GM12878 (cell line): ENCODE data around the gene ZSWIM9. TPM values are rescaled to one million over a fixed set of nuclear protein-coding genes. Genes with fewer than 3 reads are reported as not detected.

Experiments used
- ATAC-seq: fragments of 200-7000 bp; cut with Tn5 transposase; 3 replicates; pipeline ENCODE4 v1.9.1; 2020; ENCODE audit warnings: mild to moderate bottlenecking, moderate library complexity
- BruUV-seq: library from RNA; stranded (reverse); fragments of 400-500 nt; replicated peaks from 2 replicates; lab custom pipeline; 2021; lab: Mats Ljungman, UMichigan
- CTCF ChIA-PET: fragments of 300-600 bp; sonication (Branson Sonifier 250); formaldehyde crosslinking; extraction: SDS; loops from one replicate; lab custom pipeline; 2021; ENCODE audit warnings: inconsistent platforms; lab: Yijun Ruan, JAX
- POLR2A ChIA-PET: fragments of 350-600 bp; formaldehyde crosslinking; extraction: SDS; loops from one replicate; lab custom pipeline; 2021; ENCODE audit warnings: inconsistent platforms; lab: Charles Lee
- RAD21 ChIA-PET: fragments of 300-600 bp; sonication (Branson Sonifier 250); formaldehyde crosslinking; loops from one replicate; lab custom pipeline; 2023; ENCODE audit warnings: antibody characterized with exemption; ENCODE audit not compliant: unreplicated experiment; lab: Charles Lee
- SMC1A ChIA-PET: fragments of 300-600 bp; sonication (Branson Sonifier 250); formaldehyde crosslinking; loops from one replicate; lab custom pipeline; 2023; ENCODE audit not compliant: unreplicated experiment, uncharacterized antibody; lab: Charles Lee
- DNase-seq: peaks from one replicate; pipeline ENCODE4 v3.0.0-alpha.2; 2011; ENCODE audit warnings: low read depth, low spot score
- FAIRE-seq: peaks from 3 replicates; lab custom pipeline; 2011; peaks lifted over from hg19 to GRCh38; lab: Jason Lieb, UNC
- H2AFZ ChIP-seq: 2 replicates; pipeline ENCODE4 v1.6.0; 2011; ENCODE audit warnings: low read depth, low read length, control low read depth; ENCODE audit not compliant: control insufficient read depth
- H3K27ac ChIP-seq: 2 replicates; pipeline ENCODE4 v1.5.1; 2011; ENCODE audit warnings: control low read depth; ENCODE audit not compliant: control insufficient read depth, insufficient read depth
- H3K27me3 ChIP-seq, 2 experiments: replicated peaks in 1 of 2; 2 replicates each; pipeline versions ENCODE4 v1.6.0 to v1.6.1; 2011; ENCODE audit warnings: low read length in 1 of 2; ENCODE audit not compliant: control insufficient read depth in 2 of 2, insufficient read depth in 2 of 2
- H3K36me3 ChIP-seq, 2 experiments: 2 replicates each; pipeline ENCODE4 v1.5.1; 2011; ENCODE audit warnings: low read length in 1 of 2; ENCODE audit not compliant: control insufficient read depth in 2 of 2, insufficient read depth in 2 of 2
- H3K4me1 ChIP-seq: 2 replicates; pipeline ENCODE4 v1.6.1; 2011; ENCODE audit warnings: mild to moderate bottlenecking, low read length, moderate library complexity, mixed read lengths; ENCODE audit not compliant: control insufficient read depth, insufficient read depth
- H3K4me2 ChIP-seq: 2 replicates; pipeline ENCODE4 v1.6.0; 2011; ENCODE audit warnings: control low read depth; ENCODE audit not compliant: control insufficient read depth, insufficient read depth
- H3K4me3 ChIP-seq: fragments of 200-600 bp; sonication (generic); 2 replicates; pipeline ENCODE4 v1.5.1; 2016
- H3K79me2 ChIP-seq: 2 replicates; pipeline ENCODE4 v1.6.0; 2011; ENCODE audit warnings: low read length; ENCODE audit not compliant: control insufficient read depth, insufficient read depth
- H3K9ac ChIP-seq: 2 replicates; pipeline ENCODE4 v1.8.0; 2011; ENCODE audit warnings: low read length, control low read depth, mixed read lengths; ENCODE audit not compliant: control insufficient read depth, insufficient read depth
- H3K9me3 ChIP-seq: replicated peaks from 3 replicates; pipeline ENCODE4 v1.5.1; 2011; ENCODE audit warnings: mild to moderate bottlenecking, low read length; ENCODE audit not compliant: control insufficient read depth, insufficient read depth
- H4K20me1 ChIP-seq: 2 replicates; pipeline ENCODE4 v1.6.0; 2011; ENCODE audit not compliant: control insufficient read depth, insufficient read depth
- CREM ChIP-seq: IDR thresholded peaks from 2 replicates; pipeline ENCODE4 v1.6.1; 2014; ENCODE audit warnings: antibody characterized with exemption, low read depth
- CTCF ChIP-seq, 3 experiments: IDR thresholded peaks in 2 of 3; conservative IDR thresholded peaks in 1 of 3; 2 replicates each; pipeline ENCODE4 v1.5.1; 2011; ENCODE audit warnings: low read depth in 3 of 3, low read length in 3 of 3, mild to moderate bottlenecking in 3 of 3, control low read depth in 2 of 3, moderate library complexity in 2 of 3, inconsistent platforms in 1 of 3, mixed read lengths in 1 of 3; ENCODE audit not compliant: control insufficient read depth in 2 of 3, insufficient read depth in 1 of 3; ENCODE audit errors: extremely low read depth in 1 of 3
- ESRRA ChIP-seq: IDR thresholded peaks from 2 replicates; pipeline ENCODE4 v1.6.1; 2012; ENCODE audit warnings: mild to moderate bottlenecking, low read length, improper control_type of control experiment
- MXI1 ChIP-seq: fragments of 150-350 bp; IDR thresholded peaks from 2 replicates; pipeline ENCODE4 v1.6.1; 2011; ENCODE audit warnings: low read depth, mild to moderate bottlenecking, inconsistent platforms, low read length, improper control_type of control experiment
- RAD51 ChIP-seq: fragments of 450-650 bp; IDR thresholded peaks from 2 replicates; pipeline ENCODE4 v1.6.1; 2016; ENCODE audit warnings: moderate library complexity, mild to moderate bottlenecking, inconsistent platforms
- SMC3 ChIP-seq: IDR thresholded peaks from 2 replicates; pipeline ENCODE4 v1.6.1; 2011; ENCODE audit warnings: low read length, improper control_type of control experiment, borderline replicate concordance
- STAT1 ChIP-seq: fragments of 450-650 bp; conservative IDR thresholded peaks from 2 replicates; pipeline ENCODE4 v1.6.1; 2014; ENCODE audit warnings: antibody characterized with exemption, mild to moderate bottlenecking
- TCF3 ChIP-seq: IDR thresholded peaks from 2 replicates; pipeline ENCODE4 v1.6.1; 2012; ENCODE audit warnings: low read depth, mild to moderate bottlenecking, low read length, borderline replicate concordance; ENCODE audit not compliant: insufficient read depth
- WGBS: methylation state at CpG from one replicate; pipeline ENCODE4 v1.1.6; 2016; ENCODE audit warnings: low lambda C conversion rate; ENCODE audit not compliant: insufficient replicate concordance, insufficient coverage; ENCODE audit errors: missing lambda C conversion rate; 5-methylcytosine and 5-hydroxymethylcytosine counted together
- in situ Hi-C: fragments of 300-500 bp; cut with MboI; formaldehyde crosslinking; loops from 9 replicates; pipeline ENCODE4 v1.14.3; 2018; ENCODE audit warnings: mixed read lengths
- intact Hi-C: fragments of 100-400 bp; cut with micrococcal nuclease; formaldehyde crosslinking; loops from one replicate; pipeline ENCODE4 v1.14.2; 2022; ENCODE audit not compliant: unreplicated experiment
- polyA plus RNA-seq, 11 experiments: library from polyadenylated mRNA; depleted of rRNA in 4 of 11; unstranded in 6 of 11; stranded (reverse) in 5 of 11; fragments of >200 nt; fragmentation: Nextera tagmentation in 4 of 11; fragmentation: Illumina TruSeq in 1 of 11; extraction: Ambion mirVana in 4 of 11; extraction: Trizol in 1 of 11; gene quantifications; 1 replicate in 1 of 11; 2 replicates in 10 of 11; pipeline versions ENCODE4 v1.2.1 to v1.2.3, GENCODE V29; 2011 to 2016; ENCODE audit warnings: inconsistent platforms in 2 of 11, missing spikeins in 2 of 11, low read depth in 1 of 11
- total RNA-seq, 4 experiments: library from RNA; depleted of rRNA in 3 of 4; stranded (reverse); fragments of >200 nt in 3 of 4; fragmentation: Illumina TruSeq in 1 of 4; extraction: Trizol in 1 of 4; gene quantifications; 2 replicates each; pipeline versions ENCODE4 v1.2.1 to v1.2.3, GENCODE V29; 2013 to 2021
- TF ChIP-seq, protein P1 (sequence below): fragments of 450-650 bp; IDR thresholded peaks from 2 replicates; pipeline ENCODE4 v1.6.1; 2016; ENCODE audit warnings: mild to moderate bottlenecking
- TF ChIP-seq, protein P2 (sequence below): fragments of 450-650 bp; IDR thresholded peaks from 2 replicates; pipeline ENCODE4 v1.6.1; 2016; ENCODE audit warnings: mild to moderate bottlenecking, moderate library complexity, borderline replicate concordance
- TF ChIP-seq, protein P3 (sequence below): fragments of 450-650 bp; IDR thresholded peaks from 2 replicates; pipeline ENCODE4 v1.6.1; 2017; ENCODE audit warnings: mild to moderate bottlenecking, low read depth, inconsistent platforms; ENCODE audit not compliant: poor library complexity, severe bottlenecking
- TF ChIP-seq, protein P4 (sequence below): IDR thresholded peaks from 2 replicates; pipeline ENCODE4 v1.6.1; 2011; ENCODE audit warnings: low read depth, low read length, improper control_type of control experiment, borderline replicate concordance

Gene ZSWIM9
- total and polyA plus RNA-seq, 10 of the 15 experiments (the other 5 are each of a cell fraction or from before 2014, with no cell fraction given): 0.29 to 6.2 (median 1.4) TPM; not detected in 1

- Histone ChIP-seq H3K27me3 (no peaks in the 10 kb centered on the region), H3K27ac (no peak overlapping the region), H3K4me2 (no peak overlapping the region), H3K36me3 (peaks cover 5 to 13% of the 10 kb centered on the region in 2 experiments), H3K4me1 (no peaks in the 10 kb centered on the region), H3K4me3 (no peak overlapping the region), H3K79me2 (no peaks in the 10 kb centered on the region), H2AFZ (no peak overlapping the region), H3K9ac (no peak overlapping the region), H3K9me3 (no peaks in the 10 kb centered on the region), H4K20me1 (no peaks in the 10 kb centered on the region)
- BruUV-seq: TSS peak; percentile 54
- FAIRE-seq (peak; percentile 90), ATAC-seq (peak; percentile 71), DNase-seq (no peak)
- ChIA-PET RAD21 (interaction anchor here (0.8 to 4.3 kb wide), 4 partner anchors 10 to 189 kb away, joined by 3 to 44 read pairs (median 4); partner anchors contain the start of gene PLA2G4C), POLR2A (interaction anchor here (0.9 kb wide), 1 partner anchor 45 kb away, joined by 4 read pairs; no protein-coding TSS in a partner anchor), CTCF (interaction anchor here (0.7 to 11.5 kb wide), 14 partner anchors 10 to 191 kb away, joined by 3 to 192 read pairs (median 4); partner anchors contain the start of gene PLA2G4C), SMC1A (interaction anchor here (0.6 to 4.3 kb wide), 8 partner anchors 43 to 190 kb away, joined by 3 to 35 read pairs (median 3); partner anchors contain the start of gene PLA2G4C)
- intact Hi-C loops: loop anchor here (1.0 kb wide), 1 partner anchor 45 kb away; no protein-coding TSS in a partner anchor
- WGBS: 27% methylated on average over 8 of the region's 8 CpGs
- in situ Hi-C loops: no loop called here
- TF ChIP-seq, protein P1, sequence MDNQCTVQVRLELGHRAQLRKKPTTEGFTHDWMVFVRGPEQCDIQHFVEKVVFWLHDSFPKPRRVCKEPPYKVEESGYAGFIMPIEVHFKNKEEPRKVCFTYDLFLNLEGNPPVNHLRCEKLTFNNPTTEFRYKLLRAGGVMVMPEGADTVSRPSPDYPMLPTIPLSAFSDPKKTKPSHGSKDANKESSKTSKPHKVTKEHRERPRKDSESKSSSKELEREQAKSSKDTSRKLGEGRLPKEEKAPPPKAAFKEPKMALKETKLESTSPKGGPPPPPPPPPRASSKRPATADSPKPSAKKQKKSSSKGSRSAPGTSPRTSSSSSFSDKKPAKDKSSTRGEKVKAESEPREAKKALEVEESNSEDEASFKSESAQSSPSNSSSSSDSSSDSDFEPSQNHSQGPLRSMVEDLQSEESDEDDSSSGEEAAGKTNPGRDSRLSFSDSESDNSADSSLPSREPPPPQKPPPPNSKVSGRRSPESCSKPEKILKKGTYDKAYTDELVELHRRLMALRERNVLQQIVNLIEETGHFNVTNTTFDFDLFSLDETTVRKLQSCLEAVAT: no peak
- TF ChIP-seq SMC3: peak; percentile 85
- TF ChIP-seq, protein P2, sequence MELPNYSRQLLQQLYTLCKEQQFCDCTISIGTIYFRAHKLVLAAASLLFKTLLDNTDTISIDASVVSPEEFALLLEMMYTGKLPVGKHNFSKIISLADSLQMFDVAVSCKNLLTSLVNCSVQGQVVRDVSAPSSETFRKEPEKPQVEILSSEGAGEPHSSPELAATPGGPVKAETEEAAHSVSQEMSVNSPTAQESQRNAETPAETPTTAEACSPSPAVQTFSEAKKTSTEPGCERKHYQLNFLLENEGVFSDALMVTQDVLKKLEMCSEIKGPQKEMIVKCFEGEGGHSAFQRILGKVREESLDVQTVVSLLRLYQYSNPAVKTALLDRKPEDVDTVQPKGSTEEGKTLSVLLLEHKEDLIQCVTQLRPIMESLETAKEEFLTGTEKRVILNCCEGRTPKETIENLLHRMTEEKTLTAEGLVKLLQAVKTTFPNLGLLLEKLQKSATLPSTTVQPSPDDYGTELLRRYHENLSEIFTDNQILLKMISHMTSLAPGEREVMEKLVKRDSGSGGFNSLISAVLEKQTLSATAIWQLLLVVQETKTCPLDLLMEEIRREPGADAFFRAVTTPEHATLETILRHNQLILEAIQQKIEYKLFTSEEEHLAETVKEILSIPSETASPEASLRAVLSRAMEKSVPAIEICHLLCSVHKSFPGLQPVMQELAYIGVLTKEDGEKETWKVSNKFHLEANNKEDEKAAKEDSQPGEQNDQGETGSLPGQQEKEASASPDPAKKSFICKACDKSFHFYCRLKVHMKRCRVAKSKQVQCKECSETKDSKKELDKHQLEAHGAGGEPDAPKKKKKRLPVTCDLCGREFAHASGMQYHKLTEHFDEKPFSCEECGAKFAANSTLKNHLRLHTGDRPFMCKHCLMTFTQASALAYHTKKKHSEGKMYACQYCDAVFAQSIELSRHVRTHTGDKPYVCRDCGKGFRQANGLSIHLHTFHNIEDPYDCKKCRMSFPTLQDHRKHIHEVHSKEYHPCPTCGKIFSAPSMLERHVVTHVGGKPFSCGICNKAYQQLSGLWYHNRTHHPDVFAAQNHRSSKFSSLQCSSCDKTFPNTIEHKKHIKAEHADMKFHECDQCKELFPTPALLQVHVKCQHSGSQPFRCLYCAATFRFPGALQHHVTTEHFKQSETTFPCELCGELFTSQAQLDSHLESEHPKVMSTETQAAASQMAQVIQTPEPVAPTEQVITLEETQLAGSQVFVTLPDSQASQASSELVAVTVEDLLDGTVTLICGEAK: no peak
- no peak for TF ChIP-seq STAT1
- TF ChIP-seq, protein P3, sequence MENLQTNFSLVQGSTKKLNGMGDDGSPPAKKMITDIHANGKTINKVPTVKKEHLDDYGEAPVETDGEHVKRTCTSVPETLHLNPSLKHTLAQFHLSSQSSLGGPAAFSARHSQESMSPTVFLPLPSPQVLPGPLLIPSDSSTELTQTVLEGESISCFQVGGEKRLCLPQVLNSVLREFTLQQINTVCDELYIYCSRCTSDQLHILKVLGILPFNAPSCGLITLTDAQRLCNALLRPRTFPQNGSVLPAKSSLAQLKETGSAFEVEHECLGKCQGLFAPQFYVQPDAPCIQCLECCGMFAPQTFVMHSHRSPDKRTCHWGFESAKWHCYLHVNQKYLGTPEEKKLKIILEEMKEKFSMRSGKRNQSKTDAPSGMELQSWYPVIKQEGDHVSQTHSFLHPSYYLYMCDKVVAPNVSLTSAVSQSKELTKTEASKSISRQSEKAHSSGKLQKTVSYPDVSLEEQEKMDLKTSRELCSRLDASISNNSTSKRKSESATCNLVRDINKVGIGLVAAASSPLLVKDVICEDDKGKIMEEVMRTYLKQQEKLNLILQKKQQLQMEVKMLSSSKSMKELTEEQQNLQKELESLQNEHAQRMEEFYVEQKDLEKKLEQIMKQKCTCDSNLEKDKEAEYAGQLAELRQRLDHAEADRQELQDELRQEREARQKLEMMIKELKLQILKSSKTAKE: no peak
- TF ChIP-seq, protein P4, sequence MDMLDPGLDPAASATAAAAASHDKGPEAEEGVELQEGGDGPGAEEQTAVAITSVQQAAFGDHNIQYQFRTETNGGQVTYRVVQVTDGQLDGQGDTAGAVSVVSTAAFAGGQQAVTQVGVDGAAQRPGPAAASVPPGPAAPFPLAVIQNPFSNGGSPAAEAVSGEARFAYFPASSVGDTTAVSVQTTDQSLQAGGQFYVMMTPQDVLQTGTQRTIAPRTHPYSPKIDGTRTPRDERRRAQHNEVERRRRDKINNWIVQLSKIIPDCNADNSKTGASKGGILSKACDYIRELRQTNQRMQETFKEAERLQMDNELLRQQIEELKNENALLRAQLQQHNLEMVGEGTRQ: no peak
- no peak for TF ChIP-seq RAD51
- no peak for TF ChIP-seq CREM
- TF ChIP-seq ESRRA: no peak
- TF ChIP-seq CTCF (IDR thresholded peaks at IDR 0.05 in 2 of 3, conservative IDR thresholded peaks at IDR 0.05 in 1 of 3; ENCODE audit: control insufficient read depth in 2 of 3, extremely low read depth in 1 of 3, insufficient read depth in 1 of 3, low read depth in 3 of 3, low read length in 3 of 3): peak; percentile 67 to 81 (median 73); a peak in 5 of 6 replicates
- no peak for TF ChIP-seq MXI1
- no peak for TF ChIP-seq TCF3
Observed at GRCh38 chr19:48152551-48152950, 17.9 kb upstream of the ZSWIM9 start.
